DOHH2 (cell line): Measurements from ENCODE around the gene CLTA.
"Not testable (repeated sequence)": the region's sequence is repeated elsewhere in the genome, so short reads cannot be mapped to it uniquely, and the experiment has no call there.

Experiments used
- EZH2phosphoT487 ChIP-seq: fragments of 200-600 bp; sonication (generic); IDR thresholded peaks from 2 replicates; pipeline ENCODE4 v1.6.1; 2017; ENCODE audit warnings: borderline replicate concordance, mild to moderate bottlenecking, antibody characterized with exemption, low read length, moderate library complexity, mixed read lengths
- TF ChIP-seq, protein P1 (sequence below): fragments of 200-600 bp; sonication (generic); IDR thresholded peaks from one replicate; pipeline ENCODE4 v1.5.1; 2014; ENCODE audit warnings: antibody characterized with exemption, mild to moderate bottlenecking, low read depth, low read length; ENCODE audit not compliant: poor library complexity, severe bottlenecking

DNA sequence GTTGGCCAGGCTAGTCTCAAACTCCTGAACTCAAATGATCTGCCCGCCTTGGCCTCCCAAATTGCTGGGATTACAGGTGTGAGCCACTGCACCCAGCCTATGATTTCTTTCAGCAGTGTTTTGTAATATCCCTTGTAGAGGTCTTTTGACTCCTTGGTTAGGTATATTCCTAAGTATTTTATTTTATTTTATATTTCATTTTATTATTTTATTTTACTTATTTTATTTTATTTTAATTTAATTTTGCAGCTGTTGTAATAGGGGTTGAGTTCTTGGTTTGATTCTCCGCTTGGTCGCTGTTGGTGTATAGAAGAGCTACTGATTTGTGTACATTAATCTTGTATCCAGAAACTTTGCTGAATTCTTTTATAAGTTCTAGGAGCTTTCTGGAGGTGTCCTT, 49.0 kb downstream of the CLTA start:
- TF ChIP-seq, protein P1, sequence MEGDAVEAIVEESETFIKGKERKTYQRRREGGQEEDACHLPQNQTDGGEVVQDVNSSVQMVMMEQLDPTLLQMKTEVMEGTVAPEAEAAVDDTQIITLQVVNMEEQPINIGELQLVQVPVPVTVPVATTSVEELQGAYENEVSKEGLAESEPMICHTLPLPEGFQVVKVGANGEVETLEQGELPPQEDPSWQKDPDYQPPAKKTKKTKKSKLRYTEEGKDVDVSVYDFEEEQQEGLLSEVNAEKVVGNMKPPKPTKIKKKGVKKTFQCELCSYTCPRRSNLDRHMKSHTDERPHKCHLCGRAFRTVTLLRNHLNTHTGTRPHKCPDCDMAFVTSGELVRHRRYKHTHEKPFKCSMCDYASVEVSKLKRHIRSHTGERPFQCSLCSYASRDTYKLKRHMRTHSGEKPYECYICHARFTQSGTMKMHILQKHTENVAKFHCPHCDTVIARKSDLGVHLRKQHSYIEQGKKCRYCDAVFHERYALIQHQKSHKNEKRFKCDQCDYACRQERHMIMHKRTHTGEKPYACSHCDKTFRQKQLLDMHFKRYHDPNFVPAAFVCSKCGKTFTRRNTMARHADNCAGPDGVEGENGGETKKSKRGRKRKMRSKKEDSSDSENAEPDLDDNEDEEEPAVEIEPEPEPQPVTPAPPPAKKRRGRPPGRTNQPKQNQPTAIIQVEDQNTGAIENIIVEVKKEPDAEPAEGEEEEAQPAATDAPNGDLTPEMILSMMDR: not testable (repeated sequence)
- not testable (repeated sequence) for TF ChIP-seq EZH2phosphoT487
